Measurements from ENCODE around the gene NEO1. TPM values are rescaled to one million over a fixed set of nuclear protein-coding genes. Genes with fewer than 3 reads are reported as not detected.

Gene NEO1
- total RNA-seq, 1 experiment from 2014 or later: 41.8 TPM

GRCh38 chr15:73038220-73038619, 14.0 kb upstream of the NEO1 start:
- TF ChIP-seq CTCF (conservative IDR thresholded peaks at IDR 0.05): no peak

More at GRCh38 chr15:73038220-73038619, 14.0 kb upstream of the NEO1 start:
- Histone ChIP-seq H3K4me1 (ENCODE audit: insufficient read depth, low read length) (no peaks in the 10 kb centered on the region), H3K14ac (ENCODE audit: insufficient read depth, low read length) (no peak overlapping the region), H3T11ph (ENCODE audit: low read length) (no peak overlapping the region), H4K20me1 (ENCODE audit: control insufficient read depth, insufficient read depth, insufficient read length) (no peaks in the 10 kb centered on the region), H3K9me3 (ENCODE audit: control insufficient read depth, low read depth, low read length) (no peaks in the 10 kb centered on the region), H4K8ac (replicated peaks; ENCODE audit: insufficient read length, low read depth, low read length) (no peak overlapping the region), H2BK15ac (ENCODE audit: low read depth, low read length) (no peak overlapping the region), H3K4me2 (ENCODE audit: insufficient read depth, insufficient read length, low read length) (no peak overlapping the region), H2BK5ac (ENCODE audit: insufficient read length, low read length) (no peak overlapping the region), H3K23ac (ENCODE audit: insufficient read length, low read depth, low read length) (no peak overlapping the region), H3K27ac (ENCODE audit: insufficient read length, low read depth, low read length) (no peak overlapping the region), H3K27me3 (ENCODE audit: insufficient read depth, low read length) (no peaks in the 10 kb centered on the region), H3K23me2 (ENCODE audit: insufficient read length, low read depth, low read length, poor library complexity, severe bottlenecking) (no peaks in the 10 kb centered on the region), H2BK120ac (ENCODE audit: low read depth, low read length, poor library complexity, severe bottlenecking) (no peak overlapping the region), H3K9ac (ENCODE audit: extremely low read depth, insufficient read length, low read length) (no peak overlapping the region), H2BK20ac (ENCODE audit: low read depth, low read length, poor library complexity, severe bottlenecking) (no peak overlapping the region), H2AFZ (ENCODE audit: low read length) (no peak overlapping the region), H3K4ac (ENCODE audit: low read depth, low read length) (no peak overlapping the region), H3K79me2 (ENCODE audit: insufficient read depth, low read length) (no peaks in the 10 kb centered on the region), H2BK12ac (ENCODE audit: insufficient read length, low read depth, low read length) (no peak overlapping the region), H2AK5ac (ENCODE audit: insufficient read length, low read length) (no peak overlapping the region), H3K79me1 (ENCODE audit: insufficient read depth, low read depth, low read length, poor library complexity, severe bottlenecking) (no peaks in the 10 kb centered on the region), H4K5ac (ENCODE audit: insufficient read length, low read depth, low read length) (no peak overlapping the region), H3K18ac (ENCODE audit: insufficient read length, low read depth, low read length) (no peak overlapping the region), H4K91ac (ENCODE audit: insufficient read length, low read depth, low read length) (no peak overlapping the region), H3K56ac (ENCODE audit: insufficient read length, low read depth, low read length) (no peak overlapping the region)
- H3K4me3 Mint-ChIP-seq: no peak overlapping the region
- no peaks in the 10 kb centered on the region for H3K9me3 Mint-ChIP-seq
- no CpG with 5 or more reads among the region's 4 CpGs for WGBS (ENCODE audit: extremely low coverage, insufficient read length, low lambda C conversion rate)
- H3K27me3 Mint-ChIP-seq (ENCODE audit: low read depth): no peaks in the 10 kb centered on the region
- DNase-seq: no peak
- H3K36me3 Mint-ChIP-seq (ENCODE audit: insufficient read depth in 1 of 3, low read depth in 3 of 3): no peaks in the 10 kb centered on the region
- no peak overlapping the region for H3K27ac Mint-ChIP-seq
- H3K4me1 Mint-ChIP-seq: peaks cover 0 to 6% of the 10 kb centered on the region in 2 experiments; a peak in 2 of 4 replicates

All from H9 (cell line).